Measurements from ENCODE around the gene MED9.

GRCh38 chr17:17541640-17542001 lies 64.8 kb downstream of the MED9 start:
- TF ChIP-seq POLR2AphosphoS5 (IDR thresholded peaks at IDR 0.05) = no peak
- no peak for TF ChIP-seq CTCF (IDR thresholded peaks at IDR 0.05)
- TF ChIP-seq EP300 (IDR thresholded peaks at IDR 0.05) = no peak

All from upper lobe of left lung (tissue), 4 donors.